SK-N-MC (cell line): ENCODE results near the gene DUS1L.

Experiments
- DNase-seq: peaks from one replicate; pipeline ENCODE4 v3.0.0-alpha.2; 2011; ENCODE audit warnings: low read depth, low spot score
- H3K27ac ChIP-seq: fragments of 200-600 bp; sonication (generic); 2 replicates; pipeline ENCODE4 v1.5.1; 2016; ENCODE audit warnings: mixed run types
- H3K36me3 ChIP-seq: fragments of 200-600 bp; sonication (generic); 2 replicates; pipeline ENCODE4 v1.6.1; 2017; ENCODE audit warnings: antibody characterized with exemption, low read length, mixed read lengths; ENCODE audit not compliant: insufficient read depth
- H3K4me3 ChIP-seq: fragments of 200-600 bp; sonication (generic); 2 replicates; pipeline ENCODE4 v1.5.1; 2016
- H3K9ac ChIP-seq: fragments of 200-600 bp; sonication (generic); 2 replicates; pipeline ENCODE4 v1.8.0; 2017; ENCODE audit warnings: mixed run types, mixed read lengths; ENCODE audit not compliant: insufficient read length
- H3K9me3 ChIP-seq: fragments of 200-600 bp; sonication (generic); 2 replicates; pipeline ENCODE4 v1.6.1; 2017; ENCODE audit warnings: low read depth, mild to moderate bottlenecking, antibody characterized with exemption, low read length, moderate library complexity, mixed read lengths
- EZH2 ChIP-seq: fragments of 200-600 bp; sonication (generic); IDR thresholded peaks from one replicate; pipeline ENCODE4 v1.6.1; 2017; ENCODE audit warnings: antibody characterized with exemption
- FOXP2 ChIP-seq: optimal IDR thresholded peaks from 2 replicates; pipeline ENCODE3; 2011; ENCODE audit warnings: mild to moderate bottlenecking, moderate library complexity; ENCODE audit not compliant: insufficient read depth; ENCODE audit errors: extremely low read length, control extremely low read depth
- POLR2AphosphoS5 ChIP-seq: IDR thresholded peaks from 2 replicates; pipeline ENCODE4 v1.6.1; 2012; ENCODE audit warnings: mild to moderate bottlenecking, low read depth, low read length, borderline replicate concordance

DUS1L gene

DNA sequence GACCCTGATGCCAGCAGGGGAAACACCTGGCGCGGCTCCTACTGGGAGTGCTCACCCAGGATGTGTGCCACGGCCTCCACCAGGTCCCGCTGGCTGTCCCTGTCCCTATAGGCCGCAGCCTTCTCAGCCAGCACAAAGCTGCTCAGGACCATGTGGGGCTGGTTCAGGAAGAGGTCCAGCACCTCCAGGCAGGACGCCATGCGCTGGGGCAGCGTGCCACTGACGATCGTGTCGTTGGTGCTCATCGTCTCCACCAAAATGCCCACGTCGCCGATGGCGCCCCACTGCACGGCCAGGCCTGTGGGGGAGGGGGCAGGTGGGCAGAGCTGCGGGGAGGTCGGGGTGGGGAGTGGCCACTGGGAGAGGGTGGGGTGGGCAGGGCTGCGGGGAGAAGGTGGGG lies 15.9 kb upstream of the DUS1L start:
- TF ChIP-seq FOXP2, result no peak
- Histone ChIP-seq H3K36me3 (peaks cover 81% of the 10 kb centered on the region), H3K27ac (no peak overlapping the region), H3K4me3 (no peak overlapping the region), H3K9ac (no peak overlapping the region), H3K9me3 (no peaks in the 10 kb centered on the region)
- no peak for DNase-seq

DNA sequence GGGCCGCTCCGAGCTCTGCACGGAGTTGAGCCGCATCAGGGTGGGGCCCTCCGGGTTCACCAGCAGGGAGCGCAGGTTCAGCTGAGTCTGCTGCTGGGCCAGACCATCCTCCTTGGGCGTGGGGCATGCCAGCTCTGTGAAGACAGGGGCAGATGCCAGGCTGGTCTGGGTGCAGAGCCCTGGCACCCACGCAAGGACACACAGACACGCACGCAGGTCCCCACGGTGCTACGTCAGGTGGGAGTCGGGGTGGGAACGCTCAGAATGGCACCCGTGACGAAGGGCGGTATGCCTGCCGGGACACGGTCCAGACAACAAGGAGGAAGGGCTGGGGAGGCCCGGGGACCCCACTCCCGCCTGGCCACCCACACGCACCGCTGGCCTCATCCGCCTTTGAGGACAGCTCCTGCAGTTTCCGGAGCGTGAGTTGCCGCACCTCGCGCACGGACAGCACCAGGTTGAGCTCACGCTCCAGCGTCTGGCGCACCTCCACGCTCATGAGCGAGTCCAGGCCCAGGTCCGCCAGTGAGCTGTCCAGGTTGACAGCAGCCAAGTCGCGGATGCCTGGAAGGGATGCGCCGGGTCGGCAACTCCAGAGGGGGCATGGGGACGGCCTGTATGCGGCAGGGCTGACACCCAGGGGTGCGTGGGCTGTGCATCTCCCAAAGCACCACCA lies 15.3 kb upstream of the DUS1L start:
- TF ChIP-seq FOXP2 (no peak), POLR2AphosphoS5 (no peak), EZH2 (no peak)

DNA sequence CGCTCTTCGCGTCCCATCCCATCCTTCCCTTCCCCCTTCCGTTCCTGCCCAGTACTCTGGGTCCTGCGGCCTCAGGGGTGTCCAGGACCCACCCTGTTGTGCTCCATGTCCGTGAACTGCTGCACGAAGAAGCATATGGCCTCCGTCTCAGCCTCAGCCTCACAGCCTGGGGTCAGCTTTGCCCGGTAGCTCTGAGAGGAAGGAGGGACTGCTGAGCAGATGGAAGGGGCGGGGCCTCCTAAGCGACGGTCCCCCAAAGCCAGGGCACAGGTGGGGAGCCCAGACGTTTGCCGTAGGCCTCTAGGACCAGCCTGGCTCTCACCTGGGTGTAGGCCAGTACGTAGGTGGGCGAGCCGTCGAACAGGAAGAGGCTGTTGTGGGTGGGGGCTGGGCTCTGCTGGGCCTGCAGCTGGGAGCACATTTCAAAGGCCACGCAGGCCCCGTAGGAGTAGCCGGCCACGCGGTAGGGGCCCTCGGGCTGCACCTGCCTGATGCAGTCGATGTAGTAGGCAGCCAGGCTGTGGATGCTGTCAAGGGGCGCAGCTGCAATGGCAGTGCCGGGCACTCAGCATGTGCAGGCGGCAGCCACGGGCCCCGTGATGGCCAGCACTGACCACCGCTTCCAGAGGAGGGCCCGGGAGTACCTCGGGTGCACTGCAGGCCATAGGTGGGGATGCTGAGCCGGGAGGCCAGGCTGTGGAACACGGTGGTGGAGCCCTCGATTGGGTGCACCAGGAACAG lies 14.6 kb upstream of the DUS1L start:
- peaks cover 68% of the 10 kb centered on the region for H3K36me3 ChIP-seq
- no peaks in the 10 kb centered on the region for H3K9me3 ChIP-seq
- TF ChIP-seq POLR2AphosphoS5 (no peak; the same call in 1 of the 2 replicates), FOXP2 (no peak), EZH2 (no peak)
- H3K4me3 ChIP-seq, result no peak overlapping the region
- no peak for DNase-seq
- no peak overlapping the region for H3K9ac ChIP-seq
- H3K27ac ChIP-seq, result no peak overlapping the region

More for the DNA sequence above, 15.3 kb upstream of the DUS1L start:
- no peaks in the 10 kb centered on the region for H3K9me3 ChIP-seq
- no peak overlapping the region for H3K9ac ChIP-seq
- H3K36me3 ChIP-seq, result peaks cover 75% of the 10 kb centered on the region
- H3K27ac ChIP-seq, result no peak overlapping the region
- no peak overlapping the region for H3K4me3 ChIP-seq
- DNase-seq, result no peak

DNA sequence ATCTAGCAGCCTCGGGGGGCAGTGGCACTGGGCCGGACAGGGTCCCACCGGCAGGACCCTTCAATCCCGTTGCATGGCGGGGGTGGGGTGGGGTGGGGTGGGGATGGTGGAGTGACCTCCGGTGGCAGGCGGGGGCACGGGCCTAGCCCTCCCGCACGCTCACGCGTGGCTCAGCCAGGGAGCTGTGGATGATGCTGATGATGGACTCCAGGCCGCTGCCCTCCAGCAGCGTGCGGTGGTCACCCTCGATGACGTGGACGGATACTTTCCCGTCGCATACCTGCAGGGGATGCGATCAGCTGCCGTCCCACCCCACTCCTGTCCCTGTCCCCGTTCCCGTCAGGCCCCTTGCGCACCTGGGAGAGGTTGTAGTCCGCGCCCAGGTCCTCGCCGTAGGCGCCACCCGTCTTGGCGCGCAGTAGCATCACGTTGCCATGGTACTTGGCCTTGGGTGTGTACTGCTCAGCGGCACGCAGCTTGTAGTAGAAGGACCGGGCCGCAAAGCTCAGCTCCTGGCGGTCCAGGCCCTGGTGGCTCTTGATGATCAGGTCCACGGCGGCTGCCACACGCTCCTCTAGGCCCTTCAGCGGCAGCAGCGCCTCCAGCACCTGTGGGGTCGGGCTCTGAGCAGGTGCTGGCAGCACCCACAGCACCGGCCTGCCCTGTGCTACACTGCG lies 13.5 kb upstream of the DUS1L start:
- no peak overlapping the region for H3K4me3 ChIP-seq
- no peak for TF ChIP-seq EZH2
- TF ChIP-seq FOXP2, result no peak
- peak; percentile 13; the same call in 1 of the 2 replicates for TF ChIP-seq POLR2AphosphoS5
- no peak for DNase-seq
- no peak overlapping the region for H3K27ac ChIP-seq
- H3K9ac ChIP-seq, result no peak overlapping the region
- no peaks in the 10 kb centered on the region for H3K9me3 ChIP-seq
- H3K36me3 ChIP-seq, result peaks cover 57% of the 10 kb centered on the region

DNA sequence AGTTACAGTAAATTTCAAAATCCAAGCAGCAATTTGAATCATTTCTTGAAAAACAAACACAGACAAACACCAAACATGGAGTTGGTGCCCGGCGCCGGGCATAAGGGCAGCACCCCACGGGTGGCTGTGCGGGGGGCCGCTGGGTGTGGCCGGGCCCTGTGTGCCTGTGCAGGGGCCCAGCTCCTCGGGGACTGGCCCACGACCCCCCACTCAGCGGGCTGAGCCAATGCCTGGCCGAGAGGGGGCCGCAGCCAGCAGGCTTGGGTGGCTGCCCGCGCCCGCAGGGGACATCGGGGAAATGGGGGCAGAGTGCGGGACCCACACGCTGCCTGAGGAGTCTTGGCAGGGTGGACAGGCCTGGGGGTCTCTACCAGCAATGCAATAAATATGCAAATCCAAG lies 12.8 kb upstream of the DUS1L start:
- Histone ChIP-seq H3K4me3 (no peak overlapping the region), H3K27ac (0 out of 2 replicates have a peak overlapping the region, but pooled peaks have one; percentile 36), H3K9me3 (no peaks in the 10 kb centered on the region), H3K9ac (no peak overlapping the region), H3K36me3 (peaks cover 50% of the 10 kb centered on the region; the same call in 1 of the 2 replicates)
- no peak for TF ChIP-seq EZH2
- TF ChIP-seq POLR2AphosphoS5, result no peak
- TF ChIP-seq FOXP2, result no peak
- no peak for DNase-seq

DNA sequence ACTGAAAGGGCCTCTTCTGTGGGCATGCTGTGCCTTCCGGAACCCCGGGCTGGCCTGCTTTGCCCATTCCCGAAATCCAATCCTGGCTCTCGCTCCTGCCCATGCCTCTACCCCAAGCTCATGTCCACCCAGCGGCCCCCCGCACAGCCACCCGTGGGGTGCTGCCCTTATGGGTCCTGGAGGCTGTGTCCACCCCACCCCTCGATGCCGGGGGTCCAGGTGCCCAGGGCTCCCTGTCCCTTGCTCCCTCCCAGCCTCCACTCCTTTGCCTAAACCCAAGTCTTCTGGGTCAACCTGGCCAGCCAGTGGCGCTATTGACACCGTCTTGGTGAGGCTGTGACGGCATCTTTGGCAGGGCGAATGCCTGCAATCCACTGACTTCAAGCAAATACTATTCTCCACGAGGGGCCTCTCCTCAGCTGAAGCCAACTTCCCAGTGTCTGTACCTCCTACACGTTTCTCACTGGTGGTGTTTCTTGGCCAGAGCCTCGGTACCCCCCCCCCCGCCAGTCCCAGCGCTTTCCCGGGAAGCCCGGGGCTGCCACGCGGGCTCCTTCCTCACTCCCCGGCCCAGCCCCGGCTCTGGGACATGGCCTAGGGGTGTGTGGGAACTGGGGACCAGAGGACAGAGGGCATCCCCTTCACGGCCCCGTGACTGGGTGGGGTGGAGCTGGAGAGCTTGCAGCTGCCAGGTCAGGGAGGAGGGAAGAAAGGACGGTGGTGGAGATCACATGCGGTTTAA lies 12.2 kb upstream of the DUS1L start:
- H3K9ac ChIP-seq, result no peak overlapping the region
- H3K27ac ChIP-seq, result 0 out of 2 replicates have a peak overlapping the region, but pooled peaks have one; percentile 36
- H3K36me3 ChIP-seq, result peaks cover 44% of the 10 kb centered on the region; the same call in 1 of the 2 replicates
- TF ChIP-seq FOXP2 (no peak), EZH2 (no peak), POLR2AphosphoS5 (peak; percentile 49; the same call in 1 of the 2 replicates)
- H3K9me3 ChIP-seq, result no peaks in the 10 kb centered on the region
- no peak for DNase-seq
- no peak overlapping the region for H3K4me3 ChIP-seq

DNA sequence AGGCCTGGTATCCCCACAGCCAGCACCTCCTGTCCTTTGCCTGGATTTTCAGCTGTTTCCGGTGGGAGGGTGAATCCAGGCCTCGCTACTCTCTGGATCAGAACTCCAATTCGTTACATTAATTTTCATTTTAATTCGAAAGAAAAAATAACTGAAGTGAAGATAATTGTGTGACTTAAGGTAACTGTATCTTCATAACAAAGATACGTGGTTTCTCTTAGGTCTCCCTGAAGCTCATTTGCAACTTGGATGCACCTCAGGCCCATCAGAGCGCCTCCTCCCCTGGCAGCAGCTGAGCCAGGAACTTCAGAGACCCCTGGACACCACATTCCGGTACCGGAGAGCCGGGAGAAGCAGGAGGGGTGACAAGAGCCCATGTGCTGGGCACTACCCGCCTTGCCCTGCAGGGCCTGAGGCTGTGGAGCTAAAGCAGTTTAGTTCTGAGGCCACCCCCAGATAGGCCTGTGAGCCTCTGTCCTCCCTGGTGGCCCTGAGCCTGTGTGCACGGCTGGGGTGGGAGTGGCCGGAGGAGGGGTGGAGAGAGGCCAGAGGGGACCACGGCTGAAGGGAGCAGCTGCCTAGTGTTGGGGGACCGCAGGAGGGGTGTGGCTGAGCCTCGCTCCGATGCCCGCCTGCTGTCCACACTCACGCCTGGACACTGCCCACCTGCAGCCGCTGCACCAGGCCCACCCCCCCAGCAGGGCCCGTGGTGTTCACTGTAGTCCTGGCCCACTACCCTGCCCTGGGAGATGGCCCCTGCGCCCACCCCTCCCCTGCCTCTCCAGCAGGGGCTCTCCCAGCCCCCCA lies 11.4 kb upstream of the DUS1L start:
- H3K9ac ChIP-seq, result no peak overlapping the region
- peak overlapping the region; percentile 56; the same call in 1 of the 2 replicates for H3K27ac ChIP-seq
- no peak overlapping the region for H3K4me3 ChIP-seq
- no peak for DNase-seq
- no peaks in the 10 kb centered on the region for H3K9me3 ChIP-seq
- H3K36me3 ChIP-seq, result peaks cover 36% of the 10 kb centered on the region; the same call in 1 of the 2 replicates
- TF ChIP-seq POLR2AphosphoS5 (0 out of 2 replicates have a peak, but pooled peaks have one; percentile 34), FOXP2 (no peak)
